Activated T-helper 17 cell treated with anti-CD3 and anti-CD28 coated beads, Interleukin-2, amount 50 U/mL, for 72 hours (primary cell): ENCODE measurements around the gene ITPR2. TPM values are rescaled to one million over a fixed set of nuclear protein-coding genes. Genes with fewer than 3 reads are reported as not detected.
A peak's percentile ranks its signal among the peaks of the same experiment; 100 is the strongest.

Source experiments
- ATAC-seq: fragments of 150-1000 bp; cut with Tn5 transposase; replicated peaks from 2 replicates; pipeline ENCODE4 v1.10.0; 2021; ENCODE audit warnings: mild to moderate bottlenecking, moderate library complexity
- H3K27ac Mint-ChIP-seq: one replicate; pipeline ENCODE4 v1.8.0; 2022; ENCODE audit warnings: mixed read lengths
- H3K27me3 Mint-ChIP-seq: one replicate; pipeline ENCODE4 v1.8.0; 2022; ENCODE audit warnings: mixed read lengths
- H3K36me3 Mint-ChIP-seq: one replicate; pipeline ENCODE4 v1.8.0; 2022; ENCODE audit warnings: low read depth, mild to moderate bottlenecking, mixed read lengths
- H3K4me1 Mint-ChIP-seq: one replicate; pipeline ENCODE4 v1.8.0; 2022; ENCODE audit warnings: mixed read lengths
- H3K4me3 Mint-ChIP-seq: one replicate; pipeline ENCODE4 v1.8.0; 2022; ENCODE audit warnings: mild to moderate bottlenecking, mixed read lengths
- H3K9me3 Mint-ChIP-seq: one replicate; pipeline ENCODE4 v1.8.0; 2022; ENCODE audit warnings: mixed read lengths
- total RNA-seq, 2 donors: library from RNA; stranded (reverse); gene quantifications; one replicate each; pipeline ENCODE4 v1.2.3, GENCODE V29; 2022

Gene ITPR2
- total RNA-seq, 2 donors from 2014 or later, result 37.1 to 48.2 TPM

DNA sequence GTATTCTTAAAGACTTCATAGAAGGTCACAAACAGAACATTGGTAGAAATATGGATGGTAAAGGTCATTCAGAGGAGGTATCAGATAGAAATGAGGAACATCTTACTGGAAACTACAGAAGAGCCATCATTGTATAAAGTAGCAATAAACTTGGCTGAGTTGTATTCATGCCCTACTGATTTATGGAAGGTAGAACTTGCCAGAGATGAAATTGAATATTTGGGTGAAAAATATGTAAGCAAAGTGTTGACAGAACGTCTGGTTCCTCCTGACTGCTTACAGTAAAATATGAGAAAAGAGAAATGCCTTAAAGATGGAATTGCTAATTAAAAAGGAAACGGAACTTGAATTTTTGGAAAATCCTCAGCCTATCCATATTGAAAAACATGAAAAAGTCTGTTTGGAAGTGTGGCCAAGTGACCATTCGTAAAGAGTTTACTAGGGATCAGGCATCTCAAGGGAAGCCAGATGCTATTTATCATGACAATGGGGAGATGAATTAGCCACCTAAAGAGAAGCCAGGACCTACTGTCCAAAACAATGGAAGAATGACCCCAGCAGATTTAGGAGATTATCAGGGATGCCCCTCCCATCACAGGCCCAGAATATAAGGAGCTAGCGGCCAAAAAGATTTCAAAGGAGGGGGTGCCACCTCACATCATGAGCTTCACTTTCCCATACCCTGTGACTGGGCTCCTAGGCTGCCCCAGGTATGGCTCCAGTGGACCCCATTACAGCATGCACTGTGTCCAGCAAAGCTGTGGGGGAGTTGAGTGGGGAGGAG lies 189.3 kb downstream of the ITPR2 start:
- ATAC-seq, result no peak
- no peaks in the 10 kb centered on the region for H3K4me1 Mint-ChIP-seq
- H3K4me3 Mint-ChIP-seq, result no peak overlapping the region
- H3K27me3 Mint-ChIP-seq, result no peaks in the 10 kb centered on the region
- H3K27ac Mint-ChIP-seq, result no peak overlapping the region
- peaks cover 3% of the 10 kb centered on the region for H3K9me3 Mint-ChIP-seq
- H3K36me3 Mint-ChIP-seq, result peaks cover 32% of the 10 kb centered on the region

DNA sequence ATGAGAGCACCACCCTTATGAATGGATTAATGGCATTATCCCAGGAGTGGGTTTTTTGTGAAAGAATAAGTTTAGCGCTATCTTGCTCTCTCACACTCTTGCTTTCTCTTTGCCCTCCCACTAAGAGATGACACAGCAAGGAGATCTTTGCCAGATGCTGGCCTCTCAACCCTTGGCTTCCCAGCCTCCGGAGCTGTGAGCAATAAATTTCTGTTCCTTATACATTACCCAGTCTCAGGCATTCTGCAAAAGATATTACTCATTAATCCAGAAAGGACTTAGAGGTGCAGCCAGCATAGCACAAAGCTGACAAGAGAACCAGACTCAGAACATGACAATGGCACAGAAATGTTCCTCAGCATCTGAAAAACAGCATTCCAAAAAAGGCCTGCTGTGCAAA lies 190.6 kb downstream of the ITPR2 start:
- Mint-ChIP-seq H3K9me3 (peaks cover 3% of the 10 kb centered on the region), H3K27ac (no peak overlapping the region)
- ATAC-seq, result no peak

DNA sequence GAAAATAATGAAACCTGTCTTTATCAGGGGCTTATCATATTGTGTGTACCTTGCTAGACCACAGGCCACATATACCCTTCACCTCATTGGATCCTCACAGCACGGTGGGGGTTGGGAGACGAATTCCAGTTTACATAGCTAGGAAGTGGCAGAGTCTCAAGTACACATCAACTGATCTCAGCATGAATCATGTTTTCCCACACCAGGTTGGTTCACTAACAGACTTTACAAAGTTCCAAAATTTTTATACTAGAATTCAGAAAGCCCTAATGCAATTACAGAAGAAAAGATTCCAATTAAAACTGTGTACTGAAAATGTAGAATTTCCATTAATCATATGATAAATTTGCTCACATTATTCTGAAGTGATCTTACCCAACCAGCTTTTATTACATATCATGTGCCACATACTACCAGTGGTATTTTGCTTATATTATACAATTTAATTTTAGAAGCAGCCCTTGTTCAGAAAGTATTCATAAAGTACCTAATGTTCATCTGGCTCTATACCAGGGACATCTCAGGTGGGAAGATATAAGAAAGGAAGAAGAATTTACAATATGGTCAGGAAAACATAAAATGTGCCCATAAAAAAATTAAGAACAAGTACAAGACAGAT lies 196.2 kb downstream of the ITPR2 start:
- Mint-ChIP-seq H3K4me1 (no peaks in the 10 kb centered on the region), H3K4me3 (no peak overlapping the region), H3K27me3 (no peaks in the 10 kb centered on the region), H3K36me3 (peaks cover 10% of the 10 kb centered on the region), H3K27ac (peak overlapping the region; percentile 41), H3K9me3 (peaks cover 3% of the 10 kb centered on the region)
- ATAC-seq, result no peak

More for the DNA sequence above, 190.6 kb downstream of the ITPR2 start:
- Mint-ChIP-seq H3K4me3 (no peak overlapping the region), H3K27me3 (no peaks in the 10 kb centered on the region), H3K36me3 (peaks cover 19% of the 10 kb centered on the region), H3K4me1 (no peaks in the 10 kb centered on the region)

DNA sequence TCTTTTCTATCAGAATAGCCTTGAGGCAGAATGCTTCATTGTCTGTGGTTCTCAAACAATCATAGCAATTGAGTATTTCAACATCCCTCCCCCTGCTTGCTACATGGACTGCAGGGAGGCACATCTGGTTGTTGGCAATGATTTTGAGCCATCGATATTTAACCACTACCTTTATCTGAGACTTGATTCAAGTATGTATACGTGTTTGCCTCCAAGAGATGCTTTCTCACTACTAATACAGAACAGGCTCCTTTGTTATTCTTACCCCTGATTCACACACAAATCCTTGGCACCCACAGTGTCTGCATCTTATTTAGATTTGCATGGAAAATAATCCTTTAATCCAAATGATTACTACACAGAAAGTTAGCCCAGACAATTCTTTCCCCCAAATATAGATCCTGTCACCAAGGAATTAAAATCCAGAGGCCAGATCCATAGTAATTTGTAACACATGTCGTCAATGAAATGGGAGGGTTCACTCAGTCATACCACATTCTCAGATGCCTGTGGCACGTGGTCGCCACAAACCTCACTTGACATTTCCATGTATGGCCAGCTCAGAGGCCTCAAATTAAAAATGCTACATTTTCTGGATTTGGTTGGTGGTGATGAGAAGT lies 199.3 kb downstream of the ITPR2 start:
- no peak for ATAC-seq
- Mint-ChIP-seq H3K27ac (no peak overlapping the region), H3K27me3 (no peaks in the 10 kb centered on the region), H3K36me3 (peaks cover 26% of the 10 kb centered on the region), H3K9me3 (no peaks in the 10 kb centered on the region), H3K4me3 (no peak overlapping the region), H3K4me1 (no peaks in the 10 kb centered on the region)

DNA sequence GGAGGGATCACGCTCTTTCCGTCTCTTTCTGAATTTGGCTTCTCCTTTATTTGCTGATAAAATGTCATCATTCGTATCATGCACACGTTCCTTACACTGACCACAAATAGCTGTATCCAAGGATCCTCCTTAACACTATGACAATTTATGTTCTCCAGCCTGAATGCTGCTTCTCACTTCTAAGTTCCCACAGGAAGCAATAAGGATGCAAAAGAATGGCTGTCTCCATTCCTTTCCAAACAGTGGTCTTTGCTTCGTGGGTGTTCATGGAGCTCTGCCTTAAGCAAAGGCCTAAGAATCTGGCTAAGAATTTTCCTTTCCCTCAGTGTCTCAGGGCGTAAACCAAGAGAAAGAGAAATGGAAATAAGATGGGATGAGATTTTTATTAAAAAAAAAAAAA lies 200.2 kb downstream of the ITPR2 start:
- H3K4me3 Mint-ChIP-seq, result no peak overlapping the region
- H3K36me3 Mint-ChIP-seq, result peaks cover 36% of the 10 kb centered on the region
- no peak overlapping the region for H3K27ac Mint-ChIP-seq
- no peaks in the 10 kb centered on the region for H3K27me3 Mint-ChIP-seq
- ATAC-seq, result no peak
- H3K4me1 Mint-ChIP-seq, result no peaks in the 10 kb centered on the region
- no peaks in the 10 kb centered on the region for H3K9me3 Mint-ChIP-seq

DNA sequence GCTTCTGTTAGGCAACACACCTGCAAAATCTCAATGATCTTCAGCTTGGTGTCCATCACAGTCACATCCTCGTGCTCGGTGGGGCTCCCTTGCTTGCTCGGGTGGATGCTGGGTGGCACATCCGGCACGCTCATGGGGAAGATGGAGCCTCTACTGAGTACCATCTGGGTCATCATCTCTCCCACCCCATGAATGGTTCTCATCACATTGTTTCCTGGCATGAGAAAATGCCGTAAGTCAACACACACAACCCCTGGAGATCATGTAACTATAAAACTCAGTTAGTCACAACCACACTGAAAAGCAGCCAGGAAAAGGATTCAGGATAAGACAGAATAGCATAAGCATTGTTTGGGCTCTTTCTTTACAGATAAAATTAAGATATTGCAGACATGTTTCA lies 201.1 kb downstream of the ITPR2 start:
- Mint-ChIP-seq H3K27ac (no peak overlapping the region), H3K4me3 (no peak overlapping the region), H3K9me3 (no peaks in the 10 kb centered on the region), H3K36me3 (peaks cover 45% of the 10 kb centered on the region), H3K27me3 (no peaks in the 10 kb centered on the region), H3K4me1 (no peaks in the 10 kb centered on the region)
- no peak for ATAC-seq

DNA sequence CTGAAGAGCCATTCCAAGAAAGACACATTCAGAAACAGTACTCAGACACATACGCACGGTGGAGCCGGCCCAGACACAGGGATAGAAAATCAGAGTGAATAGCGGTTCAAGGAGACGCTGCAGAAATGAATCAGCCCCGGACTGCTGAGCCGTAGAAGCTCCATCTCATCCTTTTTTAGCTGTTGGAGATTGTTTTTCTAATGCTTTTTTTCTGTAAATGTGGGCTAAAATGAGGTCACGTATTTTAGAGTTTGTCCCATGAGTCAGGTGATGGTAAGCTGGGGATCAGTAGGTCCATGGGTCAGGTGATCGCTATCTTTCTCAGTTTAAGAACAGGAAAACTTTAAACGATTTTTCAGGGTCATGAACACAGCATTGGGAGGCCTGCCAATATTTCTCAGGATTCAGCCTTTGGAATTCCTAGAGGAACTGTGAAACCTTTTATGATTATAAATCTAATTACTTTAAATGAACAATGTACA lies 202.4 kb downstream of the ITPR2 start:
- Mint-ChIP-seq H3K4me1 (no peaks in the 10 kb centered on the region), H3K4me3 (no peak overlapping the region), H3K27me3 (no peaks in the 10 kb centered on the region), H3K9me3 (no peaks in the 10 kb centered on the region), H3K36me3 (peaks cover 57% of the 10 kb centered on the region), H3K27ac (peak overlapping the region; percentile 69)
- ATAC-seq, result no peak

DNA sequence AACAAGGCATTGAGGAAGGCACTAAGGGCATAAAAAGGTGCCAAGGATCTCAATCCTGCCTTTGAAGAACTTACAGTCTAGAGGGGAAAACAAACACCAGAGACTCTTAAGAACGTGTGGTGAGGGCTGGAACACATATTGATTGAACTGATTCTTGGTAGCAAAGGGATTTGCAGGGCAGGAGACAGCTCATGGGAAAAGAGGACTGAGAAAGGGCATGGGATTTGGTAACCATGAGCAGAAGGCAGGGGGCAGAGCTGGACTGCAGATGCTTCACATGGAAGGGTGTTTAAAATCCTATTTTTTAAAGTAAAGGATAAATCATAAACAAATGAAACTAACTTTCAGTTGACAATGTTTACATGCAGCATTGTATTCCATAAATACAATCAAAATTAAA lies 203.1 kb downstream of the ITPR2 start:
- Mint-ChIP-seq H3K27ac (peak overlapping the region; percentile 69), H3K36me3 (peaks cover 60% of the 10 kb centered on the region), H3K27me3 (no peaks in the 10 kb centered on the region), H3K4me1 (no peaks in the 10 kb centered on the region), H3K9me3 (no peaks in the 10 kb centered on the region), H3K4me3 (no peak overlapping the region)
- no peak for ATAC-seq

DNA sequence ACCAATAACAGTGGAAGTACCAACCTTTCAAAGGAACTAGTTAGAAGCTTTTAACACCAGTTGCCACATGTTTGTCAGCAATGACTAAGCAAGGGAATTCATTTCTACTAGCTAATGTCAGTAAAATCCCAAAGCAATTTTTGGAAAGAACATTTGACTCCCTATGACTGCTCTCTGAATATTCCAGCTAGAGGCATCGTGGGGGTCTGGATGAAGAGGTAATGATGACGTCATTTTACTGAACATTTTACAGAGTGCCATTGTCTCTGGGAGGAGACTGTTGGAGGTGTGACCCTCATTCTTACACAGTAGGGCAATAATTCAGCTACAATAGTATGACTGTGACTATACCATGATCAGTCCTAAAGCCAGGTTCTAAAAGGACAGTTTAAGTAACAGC lies 204.8 kb downstream of the ITPR2 start:
- peaks cover 63% of the 10 kb centered on the region for H3K36me3 Mint-ChIP-seq
- H3K4me1 Mint-ChIP-seq, result peaks cover under 1% of the 10 kb centered on the region
- ATAC-seq, result no peak
- H3K27ac Mint-ChIP-seq, result no peak overlapping the region
- no peak overlapping the region for H3K4me3 Mint-ChIP-seq
- no peaks in the 10 kb centered on the region for H3K27me3 Mint-ChIP-seq
- H3K9me3 Mint-ChIP-seq, result no peaks in the 10 kb centered on the region

DNA sequence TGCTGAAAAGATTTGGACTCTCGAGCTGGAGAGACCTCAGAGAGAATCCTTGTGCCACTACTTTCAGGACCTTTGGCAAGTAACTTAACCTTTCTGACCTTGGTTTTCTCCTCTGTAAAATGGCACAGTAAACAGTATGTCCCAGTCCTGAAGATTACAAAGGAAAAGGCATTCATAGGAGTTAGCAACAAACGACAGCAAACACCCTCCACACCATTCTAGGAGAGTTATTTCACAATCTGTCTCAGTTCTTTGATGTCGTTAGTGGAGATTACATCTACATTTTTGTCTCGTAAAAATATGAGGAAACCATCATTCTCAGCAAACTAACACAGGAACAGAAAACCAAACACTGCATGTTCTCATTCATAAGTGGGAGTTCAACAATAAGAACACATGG lies 205.7 kb downstream of the ITPR2 start:
- Mint-ChIP-seq H3K4me1 (peaks cover 4% of the 10 kb centered on the region), H3K4me3 (no peak overlapping the region), H3K36me3 (peaks cover 72% of the 10 kb centered on the region), H3K9me3 (no peaks in the 10 kb centered on the region), H3K27me3 (no peaks in the 10 kb centered on the region), H3K27ac (no peak overlapping the region)
- ATAC-seq, result no peak

DNA sequence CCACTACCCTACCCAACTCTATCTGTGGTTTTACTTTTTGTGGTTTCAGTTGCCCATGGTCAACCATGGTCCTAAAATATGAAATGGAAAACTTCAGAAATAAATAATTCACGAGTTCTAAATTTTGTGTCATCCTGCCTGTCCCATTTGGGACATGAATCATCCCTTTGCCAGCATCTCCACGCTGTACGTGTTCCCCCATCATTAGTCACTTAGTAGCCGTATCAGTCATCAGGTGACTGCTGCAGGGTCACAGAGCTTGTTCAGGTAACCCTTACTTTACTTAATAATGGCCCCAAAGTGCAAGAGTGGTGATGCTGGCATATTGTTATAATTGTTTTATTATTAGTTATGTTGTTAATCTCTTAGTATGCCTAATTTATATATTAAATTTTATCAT lies 209.9 kb downstream of the ITPR2 start:
- H3K4me1 Mint-ChIP-seq, result peaks cover 4% of the 10 kb centered on the region
- H3K4me3 Mint-ChIP-seq, result no peak overlapping the region
- H3K9me3 Mint-ChIP-seq, result no peaks in the 10 kb centered on the region
- no peaks in the 10 kb centered on the region for H3K27me3 Mint-ChIP-seq
- H3K27ac Mint-ChIP-seq, result peak overlapping the region; percentile 82
- ATAC-seq, result peak; percentile 99
- peaks cover 83% of the 10 kb centered on the region for H3K36me3 Mint-ChIP-seq

DNA sequence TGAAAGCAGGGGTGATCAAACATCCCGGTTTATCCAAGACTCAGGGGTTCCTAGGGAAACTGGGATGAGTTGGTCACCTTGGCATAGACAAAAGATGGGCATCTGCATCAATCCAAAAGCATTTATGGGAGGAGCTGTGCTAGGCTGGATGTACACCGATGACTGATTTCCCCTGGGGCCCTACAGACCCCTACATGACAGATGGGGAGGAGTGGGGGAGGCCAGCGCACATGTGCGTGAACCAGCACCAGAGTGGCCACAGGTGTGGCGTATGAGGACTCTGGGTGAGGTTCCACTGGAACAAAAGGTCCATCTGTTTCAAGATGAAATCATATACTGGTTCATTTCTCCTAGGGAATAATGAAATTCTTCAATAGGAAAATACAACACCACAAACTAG lies 210.4 kb downstream of the ITPR2 start:
- Mint-ChIP-seq H3K27me3 (no peaks in the 10 kb centered on the region), H3K36me3 (peaks cover 77% of the 10 kb centered on the region), H3K4me1 (peaks cover 4% of the 10 kb centered on the region), H3K9me3 (no peaks in the 10 kb centered on the region), H3K27ac (peak overlapping the region; percentile 82), H3K4me3 (no peak overlapping the region)
- peak; percentile 23 for ATAC-seq

DNA sequence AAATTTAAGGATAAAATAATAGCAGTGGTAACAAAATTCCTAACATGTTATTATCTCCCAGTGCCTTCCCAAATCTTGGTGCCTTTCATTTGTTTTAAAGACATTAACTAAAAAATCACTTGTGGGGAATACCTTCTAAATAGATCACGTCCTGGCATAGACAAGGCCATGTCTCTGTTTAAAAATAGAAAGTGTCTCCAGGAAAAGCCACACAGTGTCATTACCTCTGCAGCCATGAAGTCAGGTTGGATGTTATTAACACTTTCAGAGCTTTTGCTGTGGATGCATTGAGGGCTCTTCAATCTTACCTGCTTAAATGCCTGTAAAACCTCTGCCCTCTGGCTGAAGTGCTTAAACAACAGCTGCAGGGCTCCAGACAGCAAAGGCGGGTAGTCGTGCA lies 211.1 kb downstream of the ITPR2 start:
- Mint-ChIP-seq H3K27ac (no peak overlapping the region), H3K27me3 (no peaks in the 10 kb centered on the region), H3K4me1 (peaks cover 4% of the 10 kb centered on the region), H3K4me3 (no peak overlapping the region), H3K36me3 (peaks cover 77% of the 10 kb centered on the region), H3K9me3 (no peaks in the 10 kb centered on the region)
- ATAC-seq, result no peak

DNA sequence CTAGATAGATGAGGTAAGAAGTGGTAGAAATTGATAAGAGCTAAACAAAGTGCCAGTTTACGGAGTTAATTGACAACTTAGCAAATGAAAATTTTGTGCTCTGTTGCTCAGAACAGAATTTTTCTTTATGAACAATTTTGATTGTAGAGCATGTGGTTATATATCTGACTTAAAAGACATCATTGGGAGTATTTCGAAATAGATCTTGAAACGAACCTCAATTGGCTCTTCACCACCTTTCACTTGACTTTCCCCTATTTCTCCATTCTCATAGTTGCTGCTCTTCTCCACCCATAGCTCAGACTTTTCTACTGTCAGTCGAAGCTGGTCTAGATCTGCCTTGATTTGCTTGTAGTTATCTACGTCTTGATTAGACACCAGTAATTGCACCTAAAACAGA lies 212.1 kb downstream of the ITPR2 start:
- Mint-ChIP-seq H3K9me3 (no peaks in the 10 kb centered on the region), H3K36me3 (peaks cover 72% of the 10 kb centered on the region), H3K4me1 (peaks cover 4% of the 10 kb centered on the region), H3K27me3 (no peaks in the 10 kb centered on the region), H3K4me3 (no peak overlapping the region), H3K27ac (no peak overlapping the region)
- no peak for ATAC-seq

DNA sequence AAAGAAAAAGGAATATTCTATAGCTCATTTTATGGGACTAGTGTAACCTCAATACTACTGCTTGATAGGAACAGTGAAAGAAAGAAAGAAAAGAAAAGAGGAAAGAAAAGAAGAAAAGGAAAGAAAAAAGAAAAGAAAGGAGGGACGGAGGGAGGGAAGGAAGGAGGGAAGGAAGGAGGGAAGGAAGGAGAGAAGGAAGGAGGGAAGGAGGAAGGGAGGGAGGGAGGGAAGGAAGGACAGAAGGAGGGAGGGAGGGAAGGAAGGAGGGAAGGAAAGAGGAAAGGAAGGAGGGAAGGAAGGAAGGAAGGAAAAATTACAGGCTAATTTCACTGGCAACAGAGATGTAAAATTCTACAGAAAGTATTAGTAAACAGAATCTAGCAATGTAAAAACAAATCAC lies 215.5 kb downstream of the ITPR2 start:
- Mint-ChIP-seq H3K27me3 (no peaks in the 10 kb centered on the region), H3K9me3 (no peaks in the 10 kb centered on the region), H3K4me3 (no peak overlapping the region), H3K27ac (no peak overlapping the region), H3K36me3 (peaks cover 63% of the 10 kb centered on the region), H3K4me1 (no peaks in the 10 kb centered on the region)
- ATAC-seq, result no peak
